ENCODE data around the gene SCARB1.

Gene SCARB1

DNA sequence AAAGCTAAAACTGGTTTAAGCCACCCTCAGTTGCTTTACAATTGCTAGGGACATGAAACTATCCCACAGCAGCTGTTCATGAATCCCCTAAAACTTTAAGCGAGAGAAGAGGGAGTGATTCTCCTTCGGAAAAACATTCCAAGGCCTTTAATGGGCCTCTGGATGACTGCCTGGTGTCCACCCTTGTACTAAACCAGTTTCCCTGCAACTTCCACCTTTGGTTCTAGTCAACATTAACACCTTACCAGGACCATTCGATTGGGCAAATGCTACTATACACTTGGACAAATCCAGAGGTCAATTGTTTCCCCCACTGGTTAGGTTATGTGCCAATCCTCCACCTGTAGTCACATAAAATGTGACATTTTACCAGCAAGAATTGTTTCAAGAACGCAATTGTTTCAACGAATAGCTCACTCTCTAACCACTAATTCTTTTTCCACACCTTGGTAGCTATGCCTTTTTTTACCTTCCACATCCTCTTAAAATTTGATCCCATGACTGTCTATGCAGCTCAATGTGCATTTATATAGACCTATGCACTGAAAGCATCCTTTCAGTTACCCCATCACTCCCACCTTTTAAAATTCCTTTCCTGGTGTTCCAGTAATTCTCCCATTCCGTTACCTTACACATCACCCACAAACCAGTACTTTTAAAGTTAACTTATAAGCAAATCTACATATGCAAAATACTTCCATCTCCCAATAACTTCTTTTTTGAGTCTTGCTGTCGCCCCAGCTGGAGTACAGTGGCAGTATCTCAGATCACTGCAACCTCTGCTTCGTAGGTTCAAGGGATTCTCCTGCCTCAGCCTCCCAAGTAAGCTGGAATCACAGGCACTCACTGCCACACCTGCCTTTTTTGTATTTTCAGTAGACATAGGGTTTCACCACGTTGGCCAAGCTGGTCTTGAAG lies 47.2 kb upstream of the SCARB1 start:
- Histone ChIP-seq H3K27me3 (replicated peaks; ENCODE audit: insufficient read depth, low read length) (no peaks in the 10 kb centered on the region), H3K27ac (ENCODE audit: low read length) (no peak overlapping the region), H3K4me1 (ENCODE audit: low read length) (no peaks in the 10 kb centered on the region), H3F3A (ENCODE audit: insufficient read depth, low read length) (peaks cover 42% of the 10 kb centered on the region), H3K79me2 (ENCODE audit: low read length) (peaks cover 39% of the 10 kb centered on the region), H4K20me1 (ENCODE audit: insufficient read depth, low read length) (peaks cover 31% of the 10 kb centered on the region), H3K9me3 (replicated peaks; ENCODE audit: insufficient read depth, low read length) (no peaks in the 10 kb centered on the region), H3K36me3 (replicated peaks; ENCODE audit: insufficient read depth, low read length) (no peaks in the 10 kb centered on the region), H3K9me2 (replicated peaks; ENCODE audit: insufficient read depth, low read length) (no peaks in the 10 kb centered on the region), H3K4me2 (ENCODE audit: low read depth, low read length) (no peak overlapping the region), H3K4me3 (ENCODE audit: low read length) (no peak overlapping the region), H3K9ac (ENCODE audit: low read length) (no peak overlapping the region), H2AFZ (ENCODE audit: low read length) (no peak overlapping the region)
- TF ChIP-seq EZH2 (optimal IDR thresholded peaks at IDR 0.05; ENCODE audit: low read depth, low read length) (no peak), EZH2phosphoT487 (IDR thresholded peaks at IDR 0.05; ENCODE audit: low read length) (no peak)
- TF ChIP-seq, protein P1, sequence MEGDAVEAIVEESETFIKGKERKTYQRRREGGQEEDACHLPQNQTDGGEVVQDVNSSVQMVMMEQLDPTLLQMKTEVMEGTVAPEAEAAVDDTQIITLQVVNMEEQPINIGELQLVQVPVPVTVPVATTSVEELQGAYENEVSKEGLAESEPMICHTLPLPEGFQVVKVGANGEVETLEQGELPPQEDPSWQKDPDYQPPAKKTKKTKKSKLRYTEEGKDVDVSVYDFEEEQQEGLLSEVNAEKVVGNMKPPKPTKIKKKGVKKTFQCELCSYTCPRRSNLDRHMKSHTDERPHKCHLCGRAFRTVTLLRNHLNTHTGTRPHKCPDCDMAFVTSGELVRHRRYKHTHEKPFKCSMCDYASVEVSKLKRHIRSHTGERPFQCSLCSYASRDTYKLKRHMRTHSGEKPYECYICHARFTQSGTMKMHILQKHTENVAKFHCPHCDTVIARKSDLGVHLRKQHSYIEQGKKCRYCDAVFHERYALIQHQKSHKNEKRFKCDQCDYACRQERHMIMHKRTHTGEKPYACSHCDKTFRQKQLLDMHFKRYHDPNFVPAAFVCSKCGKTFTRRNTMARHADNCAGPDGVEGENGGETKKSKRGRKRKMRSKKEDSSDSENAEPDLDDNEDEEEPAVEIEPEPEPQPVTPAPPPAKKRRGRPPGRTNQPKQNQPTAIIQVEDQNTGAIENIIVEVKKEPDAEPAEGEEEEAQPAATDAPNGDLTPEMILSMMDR (IDR thresholded peaks at IDR 0.05; ENCODE audit: low read length): no peak
- no peak for DNase-seq

DNA sequence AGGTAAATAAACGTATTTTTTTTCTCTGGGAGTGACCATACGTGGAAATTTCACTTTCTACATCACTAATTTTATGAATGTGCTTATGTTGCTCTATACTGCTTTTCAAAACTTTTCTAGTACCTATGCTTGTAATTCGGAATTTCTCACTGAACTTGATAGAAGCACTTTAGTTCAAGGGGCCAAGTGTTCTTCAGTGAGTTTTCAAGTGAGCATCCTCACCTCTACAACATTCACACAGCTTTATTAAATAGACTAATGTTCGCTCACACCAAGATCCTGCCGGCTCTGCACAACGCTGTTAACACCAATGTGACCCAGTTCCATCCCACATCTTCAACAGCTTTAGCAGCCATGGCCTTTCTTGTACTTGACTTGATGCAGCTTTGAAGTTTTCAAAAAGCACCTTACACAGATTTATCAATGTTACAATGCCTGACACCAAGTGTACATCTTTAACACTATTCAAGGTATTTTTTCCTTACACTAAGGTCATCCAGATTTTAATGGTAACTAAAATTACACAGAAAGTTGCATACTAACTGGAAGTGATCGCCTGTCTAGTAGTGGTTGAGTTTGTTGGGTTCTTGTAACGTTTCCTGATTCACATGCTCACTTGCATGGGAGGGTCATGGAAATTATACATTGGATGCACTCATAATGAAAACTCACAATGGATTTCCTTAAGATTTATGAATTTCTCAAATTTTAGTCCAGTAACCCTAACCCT lies 46.3 kb upstream of the SCARB1 start:
- Histone ChIP-seq H3K27me3 (replicated peaks; ENCODE audit: insufficient read depth, low read length) (no peaks in the 10 kb centered on the region), H3K79me2 (ENCODE audit: low read length) (peaks cover 31% of the 10 kb centered on the region), H3K4me2 (ENCODE audit: low read depth, low read length) (no peak overlapping the region), H3K9me2 (replicated peaks; ENCODE audit: insufficient read depth, low read length) (no peaks in the 10 kb centered on the region), H3K36me3 (replicated peaks; ENCODE audit: insufficient read depth, low read length) (no peaks in the 10 kb centered on the region), H3F3A (ENCODE audit: insufficient read depth, low read length) (peaks cover 35% of the 10 kb centered on the region), H3K9me3 (replicated peaks; ENCODE audit: insufficient read depth, low read length) (no peaks in the 10 kb centered on the region), H3K9ac (ENCODE audit: low read length) (no peak overlapping the region), H3K4me1 (ENCODE audit: low read length) (no peaks in the 10 kb centered on the region), H3K27ac (ENCODE audit: low read length) (no peak overlapping the region), H3K4me3 (ENCODE audit: low read length) (no peak overlapping the region), H4K20me1 (ENCODE audit: insufficient read depth, low read length) (peaks cover 31% of the 10 kb centered on the region), H2AFZ (ENCODE audit: low read length) (no peak overlapping the region)
- DNase-seq: no peak
- TF ChIP-seq, protein P1 (IDR thresholded peaks at IDR 0.05; ENCODE audit: low read length): no peak
- TF ChIP-seq EZH2 (optimal IDR thresholded peaks at IDR 0.05; ENCODE audit: low read depth, low read length) (no peak), EZH2phosphoT487 (IDR thresholded peaks at IDR 0.05; ENCODE audit: low read length) (no peak)

DNA sequence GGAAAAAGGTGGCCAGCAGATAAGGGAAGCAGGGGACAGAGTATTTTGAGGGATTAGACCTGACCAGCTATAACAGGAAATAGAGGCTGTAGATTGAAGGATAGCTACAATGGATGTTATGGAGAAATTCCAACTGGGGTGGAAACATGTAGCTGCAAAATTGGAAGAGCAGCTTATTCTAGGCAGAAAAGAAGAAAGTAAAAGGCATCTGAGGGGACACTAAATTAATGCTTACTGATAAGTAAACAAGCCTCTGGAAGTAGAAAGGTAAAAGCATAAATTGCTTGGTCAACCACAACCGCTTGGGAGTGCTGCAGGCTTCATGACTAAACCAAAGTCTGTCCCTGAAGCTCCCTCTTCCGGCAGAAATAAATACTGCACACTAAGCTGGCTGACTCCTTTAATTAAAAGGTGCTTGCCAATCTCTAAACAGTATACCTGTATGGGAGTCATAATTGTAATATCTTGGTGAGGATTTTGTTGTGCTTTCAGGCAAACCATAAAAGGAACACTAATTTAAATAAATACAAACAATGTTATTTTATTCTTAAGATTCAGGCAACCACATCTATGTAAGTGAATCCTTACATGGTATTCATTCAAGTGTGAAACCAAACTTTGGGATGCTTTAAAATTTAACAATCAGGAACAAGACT lies 43.1 kb upstream of the SCARB1 start:
- H3K27ac ChIP-seq (ENCODE audit: low read length): no peak overlapping the region
- H3K9me2 ChIP-seq (replicated peaks; ENCODE audit: insufficient read depth, low read length): no peaks in the 10 kb centered on the region
- no peak overlapping the region for H3K9ac ChIP-seq (ENCODE audit: low read length)
- H3K4me3 ChIP-seq (ENCODE audit: low read length): no peak overlapping the region
- peaks cover 20% of the 10 kb centered on the region for H4K20me1 ChIP-seq (ENCODE audit: insufficient read depth, low read length)
- no peaks in the 10 kb centered on the region for H3K4me1 ChIP-seq (ENCODE audit: low read length)
- no peak overlapping the region for H3K4me2 ChIP-seq (ENCODE audit: low read depth, low read length)
- no peaks in the 10 kb centered on the region for H3K27me3 ChIP-seq (replicated peaks; ENCODE audit: insufficient read depth, low read length)
- H3K79me2 ChIP-seq (ENCODE audit: low read length): peaks cover 13% of the 10 kb centered on the region
- no peaks in the 10 kb centered on the region for H3K36me3 ChIP-seq (replicated peaks; ENCODE audit: insufficient read depth, low read length)
- TF ChIP-seq EZH2 (optimal IDR thresholded peaks at IDR 0.05; ENCODE audit: low read depth, low read length): no peak
- TF ChIP-seq, protein P1 (IDR thresholded peaks at IDR 0.05; ENCODE audit: low read length): peak; percentile 87
- peak; percentile 88 for DNase-seq
- no peak overlapping the region for H2AFZ ChIP-seq (ENCODE audit: low read length)
- no peaks in the 10 kb centered on the region for H3K9me3 ChIP-seq (replicated peaks; ENCODE audit: insufficient read depth, low read length)
- H3F3A ChIP-seq (ENCODE audit: insufficient read depth, low read length): peaks cover 25% of the 10 kb centered on the region
